Activated CD4-positive, alpha-beta memory T cell treated with anti-CD3 and anti-CD28 coated beads for 36 hours (primary cell): ENCODE data around the gene POLR2F. TPM values are rescaled to one million over a fixed set of nuclear protein-coding genes. Genes with fewer than 3 reads are reported as not detected.

Source experiments
- CTCF ChIA-PET: fragments of 350-600 bp; sonication (Branson Sonifier 250); formaldehyde crosslinking; loops from one replicate; lab custom pipeline; 2021; ENCODE audit warnings: antibody characterized with exemption, inconsistent platforms; lab: Charles Lee
- POLR2A ChIA-PET: fragments of 350-600 bp; sonication (Branson Sonifier 250); formaldehyde crosslinking; loops from one replicate; lab custom pipeline; 2021; ENCODE audit warnings: antibody characterized with exemption; lab: Charles Lee
- DNase-seq: peaks from one replicate; pipeline ENCODE4 v3.0.0-alpha.2; 2020
- H3K27ac Mint-ChIP-seq: one replicate; pipeline ENCODE4 v1.8.0; 2021; ENCODE audit warnings: mixed read lengths
- H3K27me3 Mint-ChIP-seq: one replicate; pipeline ENCODE4 v1.8.0; 2021; ENCODE audit warnings: mixed read lengths
- H3K36me3 Mint-ChIP-seq: one replicate; pipeline ENCODE4 v1.8.0; 2021; ENCODE audit warnings: mixed read lengths
- H3K4me1 Mint-ChIP-seq: one replicate; pipeline ENCODE4 v1.8.0; 2021; ENCODE audit warnings: low read depth, mixed read lengths
- H3K4me3 Mint-ChIP-seq: one replicate; pipeline ENCODE4 v1.8.0; 2021; ENCODE audit warnings: mild to moderate bottlenecking, mixed read lengths
- H3K9me3 Mint-ChIP-seq: one replicate; pipeline ENCODE4 v1.8.0; 2021; ENCODE audit warnings: mixed read lengths
- intact Hi-C: fragments of 100-400 bp; cut with micrococcal nuclease; formaldehyde crosslinking; loops from one replicate; pipeline ENCODE4 v1.15.1; 2023
- total RNA-seq, 2 experiments: library from RNA; stranded (reverse); gene quantifications; one replicate each; pipeline ENCODE4 v1.2.3, GENCODE V29; 2021

POLR2F gene
- total RNA-seq, 2 experiments from 2014 or later, result 67.7 to 74.9 TPM

- Mint-ChIP-seq H3K9me3 (no peaks in the 10 kb centered on the region), H3K27ac (peak overlapping the region; percentile 2), H3K36me3 (peaks cover 3% of the 10 kb centered on the region), H3K4me3 (no peak overlapping the region), H3K27me3 (no peaks in the 10 kb centered on the region), H3K4me1 (peaks cover 23% of the 10 kb centered on the region)
- no peak for DNase-seq
- intact Hi-C loops, result no loop called here
- ChIA-PET POLR2A (no interaction called here), CTCF (interaction anchor here (1.0 to 1.1 kb wide), 2 partner anchors 16 to 48 kb away, joined by 3 to 4 read pairs; no protein-coding TSS in a partner anchor)
These were observed 40.2 kb upstream of the POLR2F start for GRCh38 chr22:37913233-37913721.

DNA sequence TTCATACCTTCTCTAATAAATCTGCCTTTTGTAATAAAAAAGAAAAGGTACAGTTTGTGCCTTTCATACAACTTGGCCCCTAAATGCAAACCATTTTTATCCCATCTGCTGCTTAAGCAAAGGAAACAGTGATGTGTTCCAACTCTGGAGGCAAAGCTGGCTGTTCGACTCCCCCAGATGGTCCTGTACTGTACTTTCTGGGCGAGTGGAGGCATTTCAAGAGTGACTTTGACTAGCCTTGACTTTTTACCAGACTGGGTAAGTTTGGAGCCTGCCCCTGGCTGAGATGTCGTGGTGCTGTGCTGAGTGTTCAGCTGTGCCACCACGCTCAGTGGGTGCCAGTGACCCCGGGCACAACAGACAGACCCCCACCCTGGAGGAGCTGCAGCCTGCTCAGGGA, 37.2 kb upstream of the POLR2F start:
- intact Hi-C loops, result no loop called here

DNA sequence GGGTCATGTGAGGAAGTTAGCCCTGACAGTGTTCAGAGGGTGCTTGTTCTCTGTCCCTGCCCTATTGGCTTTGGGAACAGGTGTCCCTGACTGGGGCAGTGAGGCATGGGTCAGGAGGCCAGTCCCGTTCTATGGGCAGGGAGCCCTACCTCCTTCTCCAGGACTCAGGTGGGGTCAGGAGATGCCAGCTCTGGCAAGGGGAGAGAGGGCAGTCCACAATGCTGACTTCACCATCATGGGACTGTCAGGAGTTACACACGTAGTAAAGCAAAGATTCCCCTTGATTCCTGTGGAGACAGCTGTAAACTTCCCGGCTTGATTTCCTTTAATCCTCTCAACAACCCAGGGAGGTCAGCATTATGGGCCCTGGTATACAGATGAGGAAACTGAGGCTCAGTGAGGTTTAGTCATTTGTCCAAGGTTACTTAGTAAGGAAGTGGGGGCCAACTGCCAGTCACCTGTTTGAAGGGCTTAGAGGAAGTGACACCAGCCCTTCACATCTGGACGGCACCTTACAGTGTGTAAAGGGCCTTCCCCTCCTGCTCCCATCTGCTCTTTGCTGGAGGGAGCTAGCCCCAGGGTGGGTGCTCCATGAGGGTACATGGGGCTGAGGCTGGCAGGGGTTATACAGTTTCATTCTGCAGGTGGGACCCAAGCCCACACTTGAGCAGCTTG, 35.5 kb upstream of the POLR2F start:
- POLR2A ChIA-PET, result no interaction called here
- peaks cover 7% of the 10 kb centered on the region for H3K36me3 Mint-ChIP-seq
- no peaks in the 10 kb centered on the region for H3K27me3 Mint-ChIP-seq
- CTCF ChIA-PET, result no interaction called here
- DNase-seq, result no peak
- intact Hi-C loops, result no loop called here
- peaks cover 5% of the 10 kb centered on the region for H3K4me1 Mint-ChIP-seq
- no peak overlapping the region for H3K27ac Mint-ChIP-seq
- no peak overlapping the region for H3K4me3 Mint-ChIP-seq
- no peaks in the 10 kb centered on the region for H3K9me3 Mint-ChIP-seq

More for the DNA sequence above, 37.2 kb upstream of the POLR2F start:
- POLR2A ChIA-PET, result no interaction called here
- Mint-ChIP-seq H3K27me3 (no peaks in the 10 kb centered on the region), H3K9me3 (no peaks in the 10 kb centered on the region), H3K36me3 (peaks cover 7% of the 10 kb centered on the region), H3K4me1 (peaks cover 16% of the 10 kb centered on the region), H3K27ac (no peak overlapping the region), H3K4me3 (no peak overlapping the region)
- no peak for DNase-seq
- CTCF ChIA-PET, result interaction anchor here (1.0 to 1.6 kb wide), 4 partner anchors 11 to 136 kb away, joined by 3 to 4 read pairs (median 4); partner anchors contain the start of gene MICALL1

DNA sequence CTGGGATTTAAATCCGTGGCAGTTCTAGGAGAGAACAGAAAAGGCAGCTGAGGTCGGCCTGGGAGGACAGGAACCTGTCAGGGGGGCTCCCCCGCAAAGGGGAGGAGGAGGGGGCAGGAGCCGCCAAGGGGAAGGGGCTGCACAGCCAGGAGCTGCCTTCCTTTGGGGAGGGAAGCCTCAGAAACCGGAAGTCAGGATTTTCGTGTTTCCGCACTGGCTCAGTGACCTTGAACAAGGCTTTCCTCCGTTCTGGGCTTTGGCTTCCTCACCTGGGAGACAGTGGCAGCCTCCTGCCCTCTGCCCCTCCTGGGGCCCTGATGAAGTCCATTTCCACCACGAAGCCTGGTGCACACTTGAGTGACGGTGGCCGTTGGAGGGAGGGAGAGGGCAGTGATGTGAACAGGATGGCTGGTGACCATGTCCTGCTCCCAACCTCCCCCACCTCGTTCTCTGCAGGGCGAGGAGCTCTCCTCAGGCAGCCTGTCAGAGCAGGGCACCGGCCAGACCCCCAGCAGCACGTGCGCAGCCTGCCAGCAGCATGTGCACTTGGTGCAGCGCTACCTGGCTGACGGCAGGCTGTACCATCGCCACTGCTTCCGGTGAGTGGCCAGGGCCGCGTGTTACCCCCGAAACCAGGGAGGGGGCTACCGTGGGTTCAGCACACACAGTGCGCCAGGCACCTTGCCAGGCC, 34.8 kb upstream of the POLR2F start:
- no peak overlapping the region for H3K4me3 Mint-ChIP-seq
- no peaks in the 10 kb centered on the region for H3K9me3 Mint-ChIP-seq
- ChIA-PET CTCF (no interaction called here), POLR2A (no interaction called here)
- H3K4me1 Mint-ChIP-seq, result peaks cover 5% of the 10 kb centered on the region
- intact Hi-C loops, result no loop called here
- no peaks in the 10 kb centered on the region for H3K27me3 Mint-ChIP-seq
- peaks cover 4% of the 10 kb centered on the region for H3K36me3 Mint-ChIP-seq
- DNase-seq, result no peak
- no peak overlapping the region for H3K27ac Mint-ChIP-seq

GRCh38 chr22:37920126-37920525, 33.4 kb upstream of the POLR2F start:
- Mint-ChIP-seq H3K9me3 (no peaks in the 10 kb centered on the region), H3K4me1 (peaks cover 5% of the 10 kb centered on the region), H3K27ac (peak overlapping the region; percentile 76), H3K27me3 (no peaks in the 10 kb centered on the region), H3K4me3 (peak overlapping the region; percentile 34), H3K36me3 (peaks cover 4% of the 10 kb centered on the region)
- no peak for DNase-seq
- ChIA-PET POLR2A (interaction anchor here (0.7 kb wide), 1 partner anchor 82 kb away, joined by 4 read pairs; no protein-coding TSS in a partner anchor), CTCF (interaction anchor here (0.6 kb wide), 1 partner anchor 108 kb away, joined by 3 read pairs; no protein-coding TSS in a partner anchor)
- intact Hi-C loops, result no loop called here

- intact Hi-C loops, result no loop called here
- CTCF ChIA-PET, result interaction anchor here (1.2 kb wide), 1 partner anchor 12 kb away, joined by 4 read pairs; no protein-coding TSS in a partner anchor
- POLR2A ChIA-PET, result no interaction called here
- no peak for DNase-seq
- Mint-ChIP-seq H3K36me3 (peaks cover 4% of the 10 kb centered on the region), H3K4me1 (peaks cover 5% of the 10 kb centered on the region), H3K27me3 (no peaks in the 10 kb centered on the region), H3K4me3 (no peak overlapping the region), H3K27ac (no peak overlapping the region), H3K9me3 (no peaks in the 10 kb centered on the region)
These were observed 31.3 kb upstream of the POLR2F start for GRCh38 chr22:37922191-37922590.

GRCh38 chr22:37923927-37924326, 29.6 kb upstream of the POLR2F start:
- ChIA-PET CTCF (no interaction called here), POLR2A (no interaction called here)
- H3K4me3 Mint-ChIP-seq, result no peak overlapping the region
- H3K36me3 Mint-ChIP-seq, result peaks cover 4% of the 10 kb centered on the region
- H3K27me3 Mint-ChIP-seq, result no peaks in the 10 kb centered on the region
- no peak for DNase-seq
- H3K4me1 Mint-ChIP-seq, result peaks cover 5% of the 10 kb centered on the region
- H3K9me3 Mint-ChIP-seq, result no peaks in the 10 kb centered on the region
- no peak overlapping the region for H3K27ac Mint-ChIP-seq
- intact Hi-C loops, result no loop called here

DNA sequence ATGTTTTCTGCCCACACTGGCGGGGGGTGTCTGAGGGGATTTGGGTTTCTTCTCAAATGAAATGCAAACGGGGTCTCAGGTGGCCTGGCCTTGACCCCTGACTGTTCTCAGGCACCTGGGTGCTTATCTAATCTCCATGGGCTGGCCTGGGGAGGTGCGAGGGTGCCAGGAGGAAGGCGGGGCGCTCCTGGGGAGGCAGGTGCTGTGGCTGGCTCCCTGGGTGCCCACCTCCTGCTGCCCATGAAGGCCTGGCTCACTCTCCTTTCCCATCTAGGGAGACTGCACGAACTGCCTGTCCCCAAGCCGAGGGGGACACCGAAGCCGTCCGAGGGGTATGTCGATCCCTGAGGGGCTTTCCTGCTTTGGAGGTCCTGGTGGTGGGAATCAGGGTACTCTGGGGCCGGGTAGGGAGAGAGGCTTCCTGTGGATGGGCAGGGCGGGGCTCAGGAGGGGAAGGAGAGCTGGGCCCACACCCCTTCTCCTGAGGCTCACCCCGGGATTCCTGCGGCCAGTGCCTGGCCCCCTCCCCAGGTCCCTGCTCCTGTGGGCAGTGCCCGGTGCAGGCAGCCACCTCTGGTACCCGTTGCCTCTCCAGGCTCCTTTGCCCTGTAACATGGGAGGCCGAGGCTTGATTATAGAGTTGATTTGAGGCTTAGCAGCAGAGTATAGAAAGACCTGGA, 29.0 kb upstream of the POLR2F start:
- ChIA-PET CTCF (no interaction called here), POLR2A (no interaction called here)
- Mint-ChIP-seq H3K27ac (no peak overlapping the region), H3K36me3 (peaks cover 4% of the 10 kb centered on the region), H3K4me3 (no peak overlapping the region), H3K27me3 (no peaks in the 10 kb centered on the region), H3K9me3 (no peaks in the 10 kb centered on the region), H3K4me1 (peaks cover 5% of the 10 kb centered on the region)
- intact Hi-C loops, result no loop called here
- no peak for DNase-seq

DNA sequence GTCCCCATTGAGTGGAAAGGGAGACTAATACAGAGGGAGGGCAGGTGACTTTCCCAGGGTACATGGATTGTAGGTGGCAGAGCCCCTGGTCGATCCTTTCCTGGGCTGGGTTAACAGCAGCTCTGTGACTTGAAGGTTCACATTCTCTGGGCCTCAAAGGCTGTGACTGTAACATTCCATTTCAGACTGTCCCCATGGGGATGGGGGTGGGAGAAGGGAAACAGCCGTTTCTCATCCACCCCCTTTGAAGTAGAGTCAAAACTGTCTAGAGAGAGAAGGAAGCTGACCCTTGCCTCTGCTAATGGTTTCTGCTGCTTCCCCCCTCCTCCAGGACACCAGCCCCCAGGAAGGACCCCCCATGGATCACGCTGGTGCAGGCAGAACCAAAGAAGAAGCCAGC, 28.2 kb upstream of the POLR2F start:
- POLR2A ChIA-PET, result no interaction called here
- intact Hi-C loops, result no loop called here

GRCh38 chr22:37925767-37926166, 27.7 kb upstream of the POLR2F start:
- CTCF ChIA-PET, result no interaction called here
- POLR2A ChIA-PET, result no interaction called here
- Mint-ChIP-seq H3K27me3 (no peaks in the 10 kb centered on the region), H3K4me3 (no peak overlapping the region), H3K27ac (no peak overlapping the region), H3K4me1 (no peaks in the 10 kb centered on the region), H3K36me3 (no peaks in the 10 kb centered on the region), H3K9me3 (no peaks in the 10 kb centered on the region)
- DNase-seq, result no peak
- intact Hi-C loops, result no loop called here

More for the DNA sequence above, 28.2 kb upstream of the POLR2F start:
- H3K9me3 Mint-ChIP-seq, result no peaks in the 10 kb centered on the region
- peaks cover under 1% of the 10 kb centered on the region for H3K4me1 Mint-ChIP-seq
- no peak overlapping the region for H3K27ac Mint-ChIP-seq
- CTCF ChIA-PET, result no interaction called here
- peaks cover under 1% of the 10 kb centered on the region for H3K36me3 Mint-ChIP-seq
- DNase-seq, result no peak
- no peaks in the 10 kb centered on the region for H3K27me3 Mint-ChIP-seq
- H3K4me3 Mint-ChIP-seq, result no peak overlapping the region

- intact Hi-C loops, result no loop called here
- Mint-ChIP-seq H3K9me3 (no peaks in the 10 kb centered on the region), H3K27ac (no peak overlapping the region), H3K4me1 (no peaks in the 10 kb centered on the region), H3K27me3 (no peaks in the 10 kb centered on the region), H3K4me3 (no peak overlapping the region), H3K36me3 (no peaks in the 10 kb centered on the region)
- ChIA-PET POLR2A (no interaction called here), CTCF (no interaction called here)
- DNase-seq, result no peak
These were observed 27.1 kb upstream of the POLR2F start for GRCh38 chr22:37926358-37926757.
